HepG2 (cell line): ENCODE measurements around the gene ZNF764. TPM values are rescaled to one million over a fixed set of nuclear protein-coding genes. Genes with fewer than 3 reads are reported as not detected.

ENCODE experiments used
- DZIP1 ChIP-seq: sonication (generic); formaldehyde crosslinking; IDR thresholded peaks from 2 replicates; pipeline ENCODE4 v1.5.0; 2020; ENCODE audit warnings: mild to moderate bottlenecking, missing genetic modification reagents
- ETV5 ChIP-seq: IDR thresholded peaks from 2 replicates; pipeline ENCODE4 v1.6.1; 2018; ENCODE audit warnings: missing biosample characterization, missing genetic modification reagents, inconsistent platforms, borderline replicate concordance
- FOXK2 ChIP-seq: fragments of 450-650 bp; IDR thresholded peaks from 2 replicates; pipeline ENCODE4 v1.6.1; 2016
- HIC2 ChIP-seq: sonication (generic); formaldehyde crosslinking; IDR thresholded peaks from 2 replicates; pipeline ENCODE4 v1.9.0; 2022; ENCODE audit warnings: low read depth, missing genetic modification reagents
- HOXA3 ChIP-seq: sonication (generic); formaldehyde crosslinking; IDR thresholded peaks from 2 replicates; pipeline ENCODE4 v1.5.0; 2020; ENCODE audit warnings: missing genetic modification reagents
- MAZ ChIP-seq, 2 experiments: sonication (generic) in 1 of 2; formaldehyde crosslinking in 1 of 2; IDR thresholded peaks; 2 replicates each; pipeline versions ENCODE4 v1.5.0 to v1.6.1; 2012 to 2020; ENCODE audit warnings: low read depth in 2 of 2, mild to moderate bottlenecking in 2 of 2, borderline replicate concordance in 1 of 2, improper control_type of control experiment in 1 of 2, low read length in 1 of 2, missing genetic modification reagents in 1 of 2, moderate library complexity in 1 of 2
- REL ChIP-seq: sonication (generic); formaldehyde crosslinking; conservative IDR thresholded peaks from 2 replicates; pipeline ENCODE4 v1.8.0; 2022; ENCODE audit warnings: mild to moderate bottlenecking, missing genetic modification reagents, moderate library complexity
- TCF7L2 ChIP-seq: IDR thresholded peaks from 2 replicates; pipeline ENCODE4 v1.6.1; 2011; ENCODE audit warnings: mild to moderate bottlenecking, low read depth, low read length, moderate library complexity
- ZFP91 ChIP-seq: sonication (generic); formaldehyde crosslinking; IDR thresholded peaks from 2 replicates; pipeline ENCODE4 v1.9.0; 2022; ENCODE audit warnings: missing genetic modification reagents, mild to moderate bottlenecking, borderline replicate concordance
- ZNF513 ChIP-seq: sonication (generic); formaldehyde crosslinking; conservative IDR thresholded peaks from 2 replicates; pipeline ENCODE4 v1.5.0; 2020; ENCODE audit warnings: missing genetic modification reagents
- ZNF646 ChIP-seq: sonication (generic); formaldehyde crosslinking; IDR thresholded peaks from 2 replicates; pipeline ENCODE4 v1.9.0; 2021; ENCODE audit warnings: mild to moderate bottlenecking, missing genetic modification reagents
- polyA plus RNA-seq, 8 experiments: library from polyadenylated mRNA; depleted of rRNA in 3 of 8; stranded (reverse) in 7 of 8; unstranded in 1 of 8; fragments of >200 nt; fragmentation: Illumina TruSeq in 4 of 8; extraction: Trizol in 4 of 8; gene quantifications; 2 replicates each; pipeline versions ENCODE4 v1.2.1 to v1.2.3, GENCODE V29; 2011 to 2016; ENCODE audit warnings: low read depth in 4 of 8, missing spikeins in 1 of 8, mixed read lengths in 1 of 8; ENCODE audit not compliant: insufficient read depth in 1 of 8
- total RNA-seq, 5 experiments: library from RNA; depleted of rRNA; stranded (reverse); fragments of >200 nt; fragmentation: Illumina TruSeq; extraction: Trizol; gene quantifications; 2 replicates each; pipeline ENCODE4 v1.2.3, GENCODE V29; 2016; ENCODE audit warnings: low read depth in 1 of 5

The ZNF764 gene
- total and polyA plus RNA-seq, 2 of the 13 experiments (the other 11 are each of a cell fraction or from before 2014, with no cell fraction given), result 4.1 to 9.1 TPM

GRCh38 chr16:30604316-30604947 lies 46.3 kb upstream of the ZNF764 start (continued):
- TF ChIP-seq ZNF646 (no peak), REL (CRISPR knock-in tag) (no peak), HOXA3 (CRISPR knock-in tag) (peak; percentile 73), HIC2 (CRISPR knock-in tag) (no peak), DZIP1 (CRISPR knock-in tag) (no peak), TCF7L2 (no peak), MAZ (IDR thresholded peaks at IDR 0.05; ENCODE audit: borderline replicate concordance, low read depth, low read length) (no peak), MAZ (CRISPR knock-in tag; IDR thresholded peaks at IDR 0.05; ENCODE audit: low read depth) (no peak), ZFP91 (CRISPR knock-in tag) (peak; percentile 50), FOXK2 (no peak), ETV5 (CRISPR knock-in tag) (no peak), ZNF513 (CRISPR knock-in tag) (no peak)
